NCI-H146 (cell line): Measurements from ENCODE around the gene ST3GAL3.

Experiments
- DNase-seq: peaks from one replicate; lab custom pipeline; 2025; lab: John Stamatoyannopoulos, UW

The ST3GAL3 gene

DNA sequence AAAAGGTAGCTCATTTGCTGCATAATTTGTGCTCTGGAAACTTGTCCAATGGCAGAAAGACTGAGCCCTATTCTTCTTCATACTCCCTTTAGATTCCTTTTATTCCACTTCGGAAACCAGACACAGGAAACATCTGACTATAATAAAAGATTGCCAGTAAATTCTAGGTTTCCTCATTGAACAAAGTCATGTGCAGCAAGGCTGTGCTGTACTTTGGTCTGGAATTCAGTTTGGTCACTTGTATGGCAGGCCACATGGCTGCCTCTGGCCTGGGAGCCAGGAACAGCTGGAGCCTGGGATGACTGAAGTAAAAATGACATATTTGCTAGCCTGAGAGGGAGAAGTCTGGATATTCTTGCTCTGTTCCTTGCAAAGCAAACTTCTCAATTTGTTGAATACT, 79.6 kb downstream of the ST3GAL3 start:
- DNase-seq = no peak

- no peak for DNase-seq
These were observed 82.5 kb downstream of the ST3GAL3 start for GRCh38 chr1:43789604-43790550.

- DNase-seq = no peak
These were observed 83.9 kb downstream of the ST3GAL3 start for GRCh38 chr1:43791243-43791642.

DNA sequence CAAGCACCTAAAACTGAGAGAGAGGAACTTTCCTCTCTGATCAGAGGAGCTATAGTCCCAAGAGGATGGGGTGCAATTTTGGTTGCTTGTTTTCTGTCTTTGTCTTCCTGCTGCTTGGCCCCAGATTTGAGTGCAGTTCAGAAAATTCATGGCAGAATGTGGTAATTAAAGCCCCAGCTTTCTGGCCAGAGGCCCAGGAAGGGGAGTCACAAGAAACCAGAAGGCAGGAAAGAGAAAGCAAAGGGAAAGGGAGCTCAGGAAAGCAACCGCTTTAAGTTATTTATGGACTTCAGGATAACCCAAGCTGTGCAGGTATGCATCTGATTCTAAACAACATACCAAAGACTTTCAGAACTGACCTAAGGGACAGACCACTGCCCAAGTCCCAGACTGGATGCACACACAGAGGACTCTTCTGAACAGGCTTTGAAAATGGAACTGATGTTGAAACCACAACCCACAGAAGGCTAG, 88.8 kb downstream of the ST3GAL3 start:
- DNase-seq = no peak

DNA sequence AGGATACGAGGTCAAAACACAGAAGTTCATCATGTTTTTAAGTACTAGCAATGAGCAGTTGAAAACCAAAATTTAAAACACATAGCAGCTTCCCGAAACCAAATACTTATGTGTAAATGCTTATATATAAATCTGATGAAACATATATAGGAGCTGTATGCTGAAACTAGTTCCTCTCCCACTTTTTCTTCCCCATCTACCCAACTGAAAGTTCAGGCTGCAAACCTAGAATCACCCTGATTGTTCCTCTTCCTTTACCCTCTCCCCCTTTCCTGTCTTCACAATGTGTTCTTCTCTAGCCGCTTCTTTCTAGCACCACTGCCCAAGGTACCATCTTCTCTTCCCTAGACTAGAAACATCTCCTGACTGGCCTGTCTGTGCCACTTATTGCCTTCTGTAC, 90.6 kb downstream of the ST3GAL3 start:
- DNase-seq = no peak

- no peak for DNase-seq
These were observed 92.6 kb downstream of the ST3GAL3 start for GRCh38 chr1:43799656-43800635.

- DNase-seq = no peak
These were observed 93.4 kb downstream of the ST3GAL3 start for GRCh38 chr1:43800771-43801170.

- DNase-seq = no peak
These were observed 93.9 kb downstream of the ST3GAL3 start for GRCh38 chr1:43801203-43801602.

GRCh38 chr1:43802356-43802980, 95.1 kb downstream of the ST3GAL3 start:
- DNase-seq = peak; percentile 12

DNA sequence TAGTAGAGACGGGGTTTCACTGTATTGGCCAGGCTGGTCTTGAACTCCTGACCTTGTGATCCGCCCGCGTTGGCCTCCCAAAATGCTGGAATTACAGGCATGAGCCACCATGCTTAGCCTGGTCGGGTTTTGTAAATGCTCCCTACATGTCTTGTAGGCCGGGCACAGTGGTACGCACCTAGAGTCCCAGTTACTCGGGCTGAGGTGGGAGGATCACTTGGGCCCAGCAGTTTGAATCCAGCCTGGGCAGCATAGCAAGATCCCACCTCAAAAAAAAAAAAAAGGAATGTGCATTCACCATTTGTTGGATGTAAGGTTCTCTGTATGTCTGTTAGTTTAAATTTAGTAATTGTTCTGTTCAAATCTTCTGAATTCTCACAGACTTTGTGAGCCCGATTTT, 95.8 kb downstream of the ST3GAL3 start:
- DNase-seq = no peak

DNA sequence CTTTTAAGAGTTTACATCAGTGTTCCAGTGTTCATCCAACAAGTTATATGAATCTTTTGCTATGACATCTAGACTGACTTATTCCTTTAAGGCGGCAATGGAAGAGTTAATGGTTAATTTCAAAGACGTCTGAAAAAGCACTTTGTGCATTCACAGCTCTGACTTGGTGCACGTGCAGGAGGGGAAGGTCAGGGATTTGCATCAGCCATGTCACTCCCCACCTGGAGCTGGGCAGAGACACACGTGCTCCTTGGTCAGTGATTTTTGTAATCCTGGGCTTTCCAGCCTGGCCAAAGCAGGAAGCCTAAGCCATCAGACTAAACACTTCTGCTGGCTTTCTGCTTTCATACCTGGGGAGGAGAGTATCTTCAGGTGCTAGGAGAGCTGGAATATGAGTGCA, 96.3 kb downstream of the ST3GAL3 start:
- DNase-seq = no peak

- no peak for DNase-seq
These were observed 97.2 kb downstream of the ST3GAL3 start for GRCh38 chr1:43804569-43804968.

DNA sequence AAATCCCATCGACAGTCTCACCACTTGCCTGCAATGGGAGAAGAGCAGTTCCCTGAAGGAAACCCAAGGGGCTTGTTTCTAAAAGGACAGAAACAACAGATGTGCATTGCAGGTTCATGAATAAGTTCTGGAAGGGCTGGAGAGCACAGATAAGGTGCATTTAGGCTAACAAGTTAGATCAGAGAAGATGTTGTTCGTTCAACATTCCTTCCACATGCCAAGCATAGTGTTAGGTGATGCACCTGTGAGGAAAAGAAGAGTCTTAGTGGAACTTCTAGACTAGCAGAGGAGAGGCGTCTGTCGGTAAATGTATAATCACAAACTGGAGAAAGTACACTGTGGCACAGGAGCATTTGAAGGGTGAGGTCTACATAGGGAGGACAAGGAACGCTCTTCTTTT, 98.0 kb downstream of the ST3GAL3 start:
- DNase-seq = no peak

DNA sequence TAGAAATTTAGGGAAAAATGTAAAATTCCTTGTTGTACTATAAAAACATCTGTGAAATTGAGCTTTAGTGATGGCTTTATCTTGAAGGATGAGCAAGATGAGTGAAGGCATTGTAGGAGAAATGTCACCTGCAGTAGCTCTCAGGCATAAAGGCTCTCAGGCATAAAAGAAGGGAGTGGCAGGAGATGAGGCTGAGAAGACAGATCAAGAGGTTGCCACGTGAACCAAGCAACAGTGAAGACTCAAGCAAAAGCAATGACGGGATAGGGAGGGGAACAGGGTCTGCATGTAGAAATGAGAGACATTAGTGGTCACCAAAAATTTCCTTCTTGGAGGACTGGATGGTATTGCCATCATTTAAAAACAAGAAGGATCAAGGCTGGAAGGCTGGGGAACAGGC, 98.8 kb downstream of the ST3GAL3 start:
- no peak for DNase-seq

GRCh38 chr1:43809097-43809673, 101.8 kb downstream of the ST3GAL3 start:
- DNase-seq = no peak

- no peak for DNase-seq
These were observed 105.2 kb downstream of the ST3GAL3 start for GRCh38 chr1:43812579-43812978.

GRCh38 chr1:43814401-43814800, 107.1 kb downstream of the ST3GAL3 start:
- DNase-seq = no peak

DNA sequence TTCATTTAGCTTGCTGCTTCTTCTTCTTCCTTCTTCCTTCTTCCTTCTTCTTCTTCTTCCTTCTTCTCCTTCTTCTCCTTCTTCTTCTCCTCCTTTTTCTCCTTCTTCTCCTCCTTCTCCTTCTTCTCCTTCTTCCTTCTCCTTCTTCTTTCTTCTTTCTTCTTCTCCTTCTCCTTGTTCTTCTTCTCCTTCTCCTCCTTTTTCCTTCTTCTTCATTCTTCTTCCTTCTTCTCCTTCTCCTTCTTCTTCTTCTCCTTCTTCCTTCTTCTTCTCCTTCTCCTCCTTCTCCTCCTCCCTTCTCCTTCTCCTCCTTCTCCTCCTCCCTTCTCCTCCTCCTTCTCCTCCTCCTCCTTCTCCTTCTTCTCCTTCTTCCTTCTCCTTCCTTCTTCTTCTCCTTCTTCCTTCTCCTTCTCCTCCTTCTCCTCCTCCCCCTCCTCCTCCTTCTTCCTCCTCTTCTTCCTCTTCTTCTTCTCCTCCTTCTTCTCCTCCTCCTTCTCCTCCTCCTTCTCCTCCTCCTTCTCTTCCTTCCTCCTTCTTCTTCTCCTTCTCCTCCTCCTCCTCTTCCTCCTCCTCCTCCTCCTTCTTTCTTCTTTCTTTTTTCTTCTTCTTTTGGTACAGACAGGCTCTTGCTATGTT, 110.1 kb downstream of the ST3GAL3 start:
- DNase-seq = no peak

- DNase-seq = no peak
These were observed 111.4 kb downstream of the ST3GAL3 start for GRCh38 chr1:43818691-43819090.

GRCh38 chr1:43819357-43819756, 112.0 kb downstream of the ST3GAL3 start:
- DNase-seq = no peak

GRCh38 chr1:43821471-43821870, 114.1 kb downstream of the ST3GAL3 start:
- no peak for DNase-seq
